Thoracic aorta (tissue), 2 donors: Measurements from ENCODE around the gene THY1. TPM values are rescaled to one million over a fixed set of nuclear protein-coding genes. Genes with fewer than 3 reads are reported as not detected.

Source experiments
- ATAC-seq: fragments of 150-250 bp; one replicate; pipeline ENCODE4 v1.8.0; 2017; ENCODE audit warnings: low read depth; ENCODE audit not compliant: insufficient number of reproducible peaks, low FRiP score
- DNase-seq: peaks from one replicate; pipeline ENCODE4 v3.0.0-alpha.2; 2020; ENCODE audit warnings: low spot score
- H3K27ac ChIP-seq, 2 donors: fragments of 200-600 bp; sonication (generic); 1 replicate in 1 of 2; 2 replicates in 1 of 2; pipeline ENCODE4 v1.5.1; 2016; ENCODE audit warnings: mild to moderate bottlenecking in 2 of 2, moderate library complexity in 2 of 2
- H3K27me3 ChIP-seq: fragments of 200-600 bp; sonication (generic); replicated peaks from 2 replicates; pipeline ENCODE4 v1.6.0; 2016; ENCODE audit warnings: mild to moderate bottlenecking; ENCODE audit not compliant: insufficient read depth
- H3K36me3 ChIP-seq: fragments of 200-600 bp; sonication (generic); one replicate; pipeline ENCODE4 v1.5.1; 2016
- H3K4me1 ChIP-seq, 2 donors: fragments of 200-600 bp; sonication (generic); 1 replicate in 1 of 2; 2 replicates in 1 of 2; pipeline versions ENCODE4 v1.5.1 to v1.6.0; 2016; ENCODE audit warnings: low read depth in 2 of 2, mild to moderate bottlenecking in 1 of 2; ENCODE audit not compliant: control insufficient read depth in 1 of 2
- H3K4me3 ChIP-seq: fragments of 200-600 bp; sonication (generic); 2 replicates; pipeline ENCODE4 v1.5.1; 2016; ENCODE audit warnings: mild to moderate bottlenecking
- H3K9me3 ChIP-seq: fragments of 200-600 bp; sonication (generic); 2 replicates; pipeline ENCODE4 v1.5.1; 2016
- total RNA-seq, 2 donors: library from RNA; depleted of rRNA; stranded (reverse); fragments of >200 nt; gene quantifications; one replicate each; pipeline versions ENCODE4 v1.1.0 to v1.2.3, GENCODE V29; 2016
- TF ChIP-seq, protein P1 (sequence below): fragments of 200-600 bp; sonication (generic); IDR thresholded peaks from one replicate; pipeline ENCODE4 v1.5.1; 2019; ENCODE audit warnings: antibody characterized with exemption

The THY1 gene
- total RNA-seq, 2 donors from 2014 or later: 12.0 to 15.4 TPM

DNA sequence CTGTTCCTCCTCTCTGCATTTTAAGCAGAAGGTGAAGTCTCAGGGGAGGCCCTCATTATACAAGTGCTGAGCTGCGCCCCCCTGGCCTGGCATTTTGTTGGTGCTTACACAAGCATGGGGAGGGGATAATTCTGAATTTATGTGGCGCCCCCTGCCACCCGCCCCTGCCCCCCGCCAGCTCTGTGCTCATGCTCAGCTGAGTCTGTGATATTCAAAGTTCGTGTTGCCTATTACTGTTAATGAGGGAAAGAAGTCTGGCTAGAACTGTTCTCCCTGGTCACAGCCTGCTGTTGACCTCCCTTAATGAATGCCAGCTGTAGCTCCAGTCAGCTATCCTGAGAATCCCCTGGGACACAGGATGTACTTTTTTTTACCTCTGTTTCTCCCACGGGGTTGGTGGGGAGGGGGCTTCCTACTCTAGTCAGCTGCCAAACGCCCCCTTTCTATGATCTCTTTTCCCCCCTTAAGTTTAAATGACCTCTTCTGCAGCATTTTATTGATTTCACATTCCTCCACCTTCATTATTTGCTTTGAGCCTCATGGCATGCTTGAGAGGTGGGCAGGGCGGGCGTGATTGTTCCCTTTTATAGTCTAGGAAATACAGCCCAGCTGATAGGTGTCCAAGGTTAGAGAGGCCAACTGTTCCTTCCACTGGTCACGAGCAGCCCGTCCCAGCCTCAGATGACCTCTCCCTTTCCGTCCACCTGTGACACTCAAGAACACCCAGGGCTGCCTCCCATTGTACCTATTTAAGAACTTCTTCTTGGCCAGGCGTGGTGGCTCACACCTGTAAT, 53.6 kb downstream of the THY1 start:
- H3K9me3 ChIP-seq: no peaks in the 10 kb centered on the region
- H3K27me3 ChIP-seq: no peaks in the 10 kb centered on the region
- no peak overlapping the region for H3K27ac ChIP-seq
- ATAC-seq: no peak
- H3K36me3 ChIP-seq: no peaks in the 10 kb centered on the region
- no peak overlapping the region for H3K4me3 ChIP-seq
- no peak for DNase-seq
- peaks cover 10 to 24% of the 10 kb centered on the region in 2 donors for H3K4me1 ChIP-seq
- TF ChIP-seq, protein P1, sequence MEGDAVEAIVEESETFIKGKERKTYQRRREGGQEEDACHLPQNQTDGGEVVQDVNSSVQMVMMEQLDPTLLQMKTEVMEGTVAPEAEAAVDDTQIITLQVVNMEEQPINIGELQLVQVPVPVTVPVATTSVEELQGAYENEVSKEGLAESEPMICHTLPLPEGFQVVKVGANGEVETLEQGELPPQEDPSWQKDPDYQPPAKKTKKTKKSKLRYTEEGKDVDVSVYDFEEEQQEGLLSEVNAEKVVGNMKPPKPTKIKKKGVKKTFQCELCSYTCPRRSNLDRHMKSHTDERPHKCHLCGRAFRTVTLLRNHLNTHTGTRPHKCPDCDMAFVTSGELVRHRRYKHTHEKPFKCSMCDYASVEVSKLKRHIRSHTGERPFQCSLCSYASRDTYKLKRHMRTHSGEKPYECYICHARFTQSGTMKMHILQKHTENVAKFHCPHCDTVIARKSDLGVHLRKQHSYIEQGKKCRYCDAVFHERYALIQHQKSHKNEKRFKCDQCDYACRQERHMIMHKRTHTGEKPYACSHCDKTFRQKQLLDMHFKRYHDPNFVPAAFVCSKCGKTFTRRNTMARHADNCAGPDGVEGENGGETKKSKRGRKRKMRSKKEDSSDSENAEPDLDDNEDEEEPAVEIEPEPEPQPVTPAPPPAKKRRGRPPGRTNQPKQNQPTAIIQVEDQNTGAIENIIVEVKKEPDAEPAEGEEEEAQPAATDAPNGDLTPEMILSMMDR: no peak

DNA sequence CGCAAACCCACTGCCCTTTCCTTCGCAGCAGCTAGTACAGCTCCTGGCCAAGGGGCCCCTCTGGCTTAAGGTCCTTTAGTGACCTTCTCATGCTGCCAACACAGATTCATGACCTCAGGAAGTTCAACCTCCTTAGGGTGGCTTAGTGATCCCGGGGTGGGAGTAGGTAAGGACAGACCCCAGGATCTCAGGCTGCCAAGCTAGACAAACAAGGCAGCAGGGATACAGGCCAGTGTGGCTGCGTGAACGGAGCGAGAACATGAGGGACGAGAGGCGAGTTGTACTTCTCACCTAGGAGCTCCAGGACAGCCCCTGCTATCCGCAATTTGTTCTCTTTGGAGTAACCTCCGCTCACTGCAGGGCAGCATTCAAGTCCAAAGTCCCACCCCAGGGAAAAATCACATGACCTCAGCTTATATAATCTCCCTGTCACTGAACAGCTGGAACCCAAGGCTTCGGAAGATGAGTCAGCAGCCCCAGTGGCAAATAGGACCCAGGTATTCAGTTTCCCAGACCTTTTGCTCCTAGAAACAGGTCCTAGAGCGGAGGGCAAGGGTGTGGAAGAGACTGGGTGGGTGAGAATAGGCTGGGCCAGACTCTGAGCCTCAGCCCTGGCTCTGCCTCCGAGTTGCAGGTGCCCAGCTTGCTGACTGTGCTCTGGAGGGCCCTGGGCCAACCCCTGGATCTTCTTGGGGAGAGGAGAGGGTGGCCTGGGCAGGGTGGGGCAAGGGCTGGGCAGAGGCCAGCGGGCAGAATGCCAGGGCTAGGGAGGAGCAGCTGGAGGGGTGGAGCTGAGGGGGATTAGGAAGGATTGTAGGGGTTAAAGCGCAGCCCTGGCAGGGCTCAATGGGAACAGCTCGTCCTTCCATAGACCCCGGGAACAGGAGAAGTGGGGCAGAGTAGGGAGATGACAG, 54.6 kb downstream of the THY1 start:
- Histone ChIP-seq H3K4me3 (no peak overlapping the region), H3K36me3 (no peaks in the 10 kb centered on the region), H3K27me3 (no peaks in the 10 kb centered on the region), H3K27ac (peak overlapping the region in 1 of 2 donors; percentile 8), H3K9me3 (no peaks in the 10 kb centered on the region), H3K4me1 (peaks cover 12 to 33% of the 10 kb centered on the region in 2 donors)
- DNase-seq (no peak), ATAC-seq (no peak)
- TF ChIP-seq, protein P1: no peak

DNA sequence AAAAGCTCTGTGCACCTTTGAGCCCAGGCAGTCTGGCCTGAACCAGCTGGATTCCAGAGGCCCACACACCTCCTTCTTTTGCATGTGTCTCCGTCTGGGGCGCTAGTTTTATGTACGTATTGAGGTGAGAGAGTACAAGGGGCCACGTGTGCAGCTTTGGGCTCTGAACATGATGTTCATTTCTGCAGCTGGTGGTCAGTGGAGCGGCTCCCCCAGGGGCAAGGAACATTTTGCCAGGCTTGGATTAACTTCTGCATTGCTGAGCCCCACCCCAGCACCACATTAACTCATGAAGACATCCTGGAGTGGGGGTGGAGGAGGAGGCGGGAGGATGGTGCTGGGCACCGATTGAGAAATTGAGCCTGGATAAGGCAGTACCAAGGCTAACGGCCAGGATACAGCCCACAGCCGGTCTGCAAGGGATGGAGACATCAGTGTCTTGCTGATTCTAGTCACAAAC, 55.3 kb downstream of the THY1 start:
- DNase-seq: no peak
- Histone ChIP-seq H3K9me3 (no peaks in the 10 kb centered on the region), H3K4me1 (peaks cover 12 to 38% of the 10 kb centered on the region in 2 donors), H3K27me3 (no peaks in the 10 kb centered on the region), H3K4me3 (no peak overlapping the region), H3K36me3 (no peaks in the 10 kb centered on the region), H3K27ac (no peak overlapping the region)
- TF ChIP-seq, protein P1: no peak
- no peak for ATAC-seq

Other genes with a start within 250 kb of the THY1 start
- under 1 TPM in 1 of 2 donors, not detected in 1; 0.41 TPM for gene NHERF4, start 237.7 kb downstream of the THY1 start, total RNA-seq
- gene CBL, start 216.8 kb downstream of the THY1 start, total RNA-seq: 10 to 100 TPM; 21.0 to 23.2 TPM
- gene MCAM, start 106.0 kb downstream of the THY1 start, total RNA-seq: 1,000 to 10,000 TPM; 3,387 to 6,698 TPM
- gene RNF26, start 88.6 kb downstream of the THY1 start, total RNA-seq: 10 to 100 TPM; 11.0 to 12.1 TPM
- 10 to 100 TPM; 53.2 to 98.2 TPM for gene C1QTNF5, start 82.3 kb downstream of the THY1 start, total RNA-seq
- gene MFRP, start 76.5 kb downstream of the THY1 start, total RNA-seq: under 1 TPM in 1 of 2 donors, not detected in 1; 0.27 TPM
- 1 to 10 TPM in 1 of 2 donors, under 1 TPM in 1; 0.68 to 2.1 TPM for gene USP2, start 41.5 kb downstream of the THY1 start, total RNA-seq